GM12878 (cell line): ENCODE results near the gene HOXB2. TPM values are rescaled to one million over a fixed set of nuclear protein-coding genes. Genes with fewer than 3 reads are reported as not detected.
A peak's percentile ranks its signal among the peaks of the same experiment; 100 is the strongest.

Source experiments
- ATAC-seq: fragments of 200-7000 bp; cut with Tn5 transposase; 3 replicates; pipeline ENCODE4 v1.9.1; 2020; ENCODE audit warnings: mild to moderate bottlenecking, moderate library complexity
- BruUV-seq: library from RNA; stranded (reverse); fragments of 400-500 nt; replicated peaks from 2 replicates; lab custom pipeline; 2021; lab: Mats Ljungman, UMichigan
- CTCF ChIA-PET: fragments of 300-600 bp; sonication (Branson Sonifier 250); formaldehyde crosslinking; extraction: SDS; loops from one replicate; lab custom pipeline; 2021; ENCODE audit warnings: inconsistent platforms; lab: Yijun Ruan, JAX
- POLR2A ChIA-PET: fragments of 350-600 bp; formaldehyde crosslinking; extraction: SDS; loops from one replicate; lab custom pipeline; 2021; ENCODE audit warnings: inconsistent platforms; lab: Charles Lee
- RAD21 ChIA-PET: fragments of 300-600 bp; sonication (Branson Sonifier 250); formaldehyde crosslinking; loops from one replicate; lab custom pipeline; 2023; ENCODE audit warnings: antibody characterized with exemption; ENCODE audit not compliant: unreplicated experiment; lab: Charles Lee
- SMC1A ChIA-PET: fragments of 300-600 bp; sonication (Branson Sonifier 250); formaldehyde crosslinking; loops from one replicate; lab custom pipeline; 2023; ENCODE audit not compliant: unreplicated experiment, uncharacterized antibody; lab: Charles Lee
- DNase-seq: peaks from one replicate; pipeline ENCODE4 v3.0.0-alpha.2; 2011; ENCODE audit warnings: low read depth, low spot score
- FAIRE-seq: peaks from 3 replicates; lab custom pipeline; 2011; peaks lifted over from hg19 to GRCh38; lab: Jason Lieb, UNC
- H2AFZ ChIP-seq: 2 replicates; pipeline ENCODE4 v1.6.0; 2011; ENCODE audit warnings: low read depth, low read length, control low read depth; ENCODE audit not compliant: control insufficient read depth
- H3K27ac ChIP-seq: 2 replicates; pipeline ENCODE4 v1.5.1; 2011; ENCODE audit warnings: control low read depth; ENCODE audit not compliant: control insufficient read depth, insufficient read depth
- H3K27me3 ChIP-seq, 2 experiments: replicated peaks in 1 of 2; 2 replicates each; pipeline versions ENCODE4 v1.6.0 to v1.6.1; 2011; ENCODE audit warnings: low read length in 1 of 2; ENCODE audit not compliant: control insufficient read depth in 2 of 2, insufficient read depth in 2 of 2
- H3K36me3 ChIP-seq, 2 experiments: 2 replicates each; pipeline ENCODE4 v1.5.1; 2011; ENCODE audit warnings: low read length in 1 of 2; ENCODE audit not compliant: control insufficient read depth in 2 of 2, insufficient read depth in 2 of 2
- H3K4me1 ChIP-seq: 2 replicates; pipeline ENCODE4 v1.6.1; 2011; ENCODE audit warnings: mild to moderate bottlenecking, low read length, moderate library complexity, mixed read lengths; ENCODE audit not compliant: control insufficient read depth, insufficient read depth
- H3K4me2 ChIP-seq: 2 replicates; pipeline ENCODE4 v1.6.0; 2011; ENCODE audit warnings: control low read depth; ENCODE audit not compliant: control insufficient read depth, insufficient read depth
- H3K4me3 ChIP-seq: fragments of 200-600 bp; sonication (generic); 2 replicates; pipeline ENCODE4 v1.5.1; 2016
- H3K79me2 ChIP-seq: 2 replicates; pipeline ENCODE4 v1.6.0; 2011; ENCODE audit warnings: low read length; ENCODE audit not compliant: control insufficient read depth, insufficient read depth
- H3K9ac ChIP-seq: 2 replicates; pipeline ENCODE4 v1.8.0; 2011; ENCODE audit warnings: low read length, control low read depth, mixed read lengths; ENCODE audit not compliant: control insufficient read depth, insufficient read depth
- H3K9me3 ChIP-seq: replicated peaks from 3 replicates; pipeline ENCODE4 v1.5.1; 2011; ENCODE audit warnings: mild to moderate bottlenecking, low read length; ENCODE audit not compliant: control insufficient read depth, insufficient read depth
- H4K20me1 ChIP-seq: 2 replicates; pipeline ENCODE4 v1.6.0; 2011; ENCODE audit not compliant: control insufficient read depth, insufficient read depth
- EGR1 ChIP-seq, 2 experiments: IDR thresholded peaks; 1 replicate in 1 of 2; 2 replicates in 1 of 2; pipeline ENCODE4 v1.6.1; 2011 to 2012; ENCODE audit warnings: low read depth in 2 of 2, low read length in 2 of 2, borderline replicate concordance in 1 of 2, mild to moderate bottlenecking in 1 of 2, moderate library complexity in 1 of 2
- EZH2 ChIP-seq: IDR thresholded peaks from 2 replicates; pipeline ENCODE4 v1.6.1; 2012; ENCODE audit warnings: low read depth, mild to moderate bottlenecking, control low read depth, inconsistent platforms, low read length, borderline replicate concordance; ENCODE audit not compliant: control insufficient read depth
- NFIC ChIP-seq: IDR thresholded peaks from 2 replicates; pipeline ENCODE4 v1.6.1; 2012; ENCODE audit warnings: low read depth, mild to moderate bottlenecking, inconsistent platforms, low read length, moderate library complexity
- NFXL1 ChIP-seq: fragments of 450-650 bp; IDR thresholded peaks from 2 replicates; pipeline ENCODE4 v1.6.1; 2017; ENCODE audit warnings: antibody characterized with exemption, mild to moderate bottlenecking, borderline replicate concordance
- POLR2AphosphoS5 ChIP-seq: IDR thresholded peaks from 2 replicates; pipeline ENCODE4 v1.6.1; 2011; ENCODE audit warnings: mild to moderate bottlenecking, low read length, inconsistent platforms
- SMAD5 ChIP-seq: IDR thresholded peaks from 2 replicates; pipeline ENCODE4 v1.6.1; 2016; ENCODE audit warnings: antibody characterized with exemption, low read depth
- WGBS: methylation state at CpG from one replicate; pipeline ENCODE4 v1.1.6; 2016; ENCODE audit warnings: low lambda C conversion rate; ENCODE audit not compliant: insufficient replicate concordance, insufficient coverage; ENCODE audit errors: missing lambda C conversion rate; 5-methylcytosine and 5-hydroxymethylcytosine counted together
- in situ Hi-C: fragments of 300-500 bp; cut with MboI; formaldehyde crosslinking; loops from 9 replicates; pipeline ENCODE4 v1.14.3; 2018; ENCODE audit warnings: mixed read lengths
- intact Hi-C: fragments of 100-400 bp; cut with micrococcal nuclease; formaldehyde crosslinking; loops from one replicate; pipeline ENCODE4 v1.14.2; 2022; ENCODE audit not compliant: unreplicated experiment
- polyA plus RNA-seq, 11 experiments: library from polyadenylated mRNA; depleted of rRNA in 4 of 11; unstranded in 6 of 11; stranded (reverse) in 5 of 11; fragments of >200 nt; fragmentation: Nextera tagmentation in 4 of 11; fragmentation: Illumina TruSeq in 1 of 11; extraction: Ambion mirVana in 4 of 11; extraction: Trizol in 1 of 11; gene quantifications; 1 replicate in 1 of 11; 2 replicates in 10 of 11; pipeline versions ENCODE4 v1.2.1 to v1.2.3, GENCODE V29; 2011 to 2016; ENCODE audit warnings: inconsistent platforms in 2 of 11, missing spikeins in 2 of 11, low read depth in 1 of 11
- total RNA-seq, 4 experiments: library from RNA; depleted of rRNA in 3 of 4; stranded (reverse); fragments of >200 nt in 3 of 4; fragmentation: Illumina TruSeq in 1 of 4; extraction: Trizol in 1 of 4; gene quantifications; 2 replicates each; pipeline versions ENCODE4 v1.2.1 to v1.2.3, GENCODE V29; 2013 to 2021

The HOXB2 gene
- total and polyA plus RNA-seq, 10 of the 15 experiments (the other 5 are each of a cell fraction or from before 2014, with no cell fraction given), result 0.16 to 8.8 (median 2.3) TPM

DNA sequence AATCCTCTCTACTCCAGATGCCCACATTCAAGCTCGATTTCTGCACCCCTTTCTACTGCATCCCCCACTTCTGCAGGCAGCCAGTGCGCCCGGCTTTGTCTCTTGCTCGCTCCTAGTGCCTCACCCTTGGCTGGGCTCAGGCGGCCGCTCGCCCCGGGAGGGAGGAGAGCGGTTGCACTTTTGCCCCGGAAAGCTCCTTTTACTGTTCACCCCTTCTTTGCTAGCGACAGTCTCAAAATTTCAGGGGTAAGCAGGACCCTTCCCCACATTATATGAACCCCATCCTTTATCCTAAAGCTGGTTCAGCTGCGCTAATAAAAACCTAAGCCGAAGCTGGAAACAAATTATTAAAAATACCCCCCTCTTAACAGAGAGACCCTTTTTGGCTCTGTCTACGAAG, 47.7 kb upstream of the HOXB2 start (continued):
- TF ChIP-seq POLR2AphosphoS5 (no peak), SMAD5 (no peak), EZH2 (no peak), NFXL1 (no peak)

DNA sequence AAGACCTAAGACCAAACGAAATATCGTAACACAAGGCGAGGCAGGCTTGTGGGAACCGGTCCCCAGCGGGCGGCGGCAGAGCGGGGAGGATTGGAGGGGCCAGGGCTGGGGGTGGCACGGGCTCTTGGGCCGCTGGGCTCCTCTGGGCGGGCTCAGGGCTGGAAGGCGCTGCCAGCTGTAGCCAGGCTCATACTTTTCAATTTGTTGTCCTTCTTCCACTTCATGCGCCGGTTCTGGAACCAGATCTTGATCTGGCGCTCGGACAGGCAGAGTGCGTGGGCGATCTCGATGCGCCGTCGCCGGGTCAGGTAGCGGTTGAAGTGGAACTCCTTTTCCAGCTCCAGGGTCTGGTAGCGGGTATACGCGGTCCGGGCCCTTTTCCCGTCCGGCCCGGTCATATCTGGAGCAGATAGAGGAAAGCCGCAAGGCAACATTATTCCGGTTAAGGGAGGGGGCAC, 47.2 kb upstream of the HOXB2 start:
- no peak for FAIRE-seq
- Histone ChIP-seq H3K79me2 (no peaks in the 10 kb centered on the region), H3K27ac (no peak overlapping the region), H3K4me1 (peaks cover 6% of the 10 kb centered on the region), H3K9me3 (no peaks in the 10 kb centered on the region), H3K36me3 (no peaks in the 10 kb centered on the region), H3K4me3 (no peak overlapping the region), H3K9ac (no peak overlapping the region), H3K4me2 (peak overlapping the region; percentile 98; the same call in 1 of the 2 replicates), H2AFZ (no peak overlapping the region), H4K20me1 (no peaks in the 10 kb centered on the region), H3K27me3 (peaks cover 2 to 16% of the 10 kb centered on the region in 2 experiments)
- no TSS peak for BruUV-seq
- in situ Hi-C loops, result no loop called here
- 41% methylated on average over 29 of the region's 33 CpGs for WGBS
- POLR2A ChIA-PET, result interaction anchor here (1.5 kb wide), 1 partner anchor 240 kb away, joined by 6 read pairs; no protein-coding TSS in a partner anchor
- intact Hi-C loops, result no loop called here
- DNase-seq, result no peak
- CTCF ChIA-PET, result interaction anchor here (1.0 to 4.8 kb wide), 29 partner anchors 18 to 512 kb away, joined by 3 to 113 read pairs (median 7); partner anchors contain the start of gene HOXB7
- RAD21 ChIA-PET, result interaction anchor here (0.9 to 3.8 kb wide), 23 partner anchors 15 to 566 kb away, joined by 3 to 35 read pairs (median 7); no protein-coding TSS in a partner anchor
- SMC1A ChIA-PET, result interaction anchor here (0.7 to 4.3 kb wide), 23 partner anchors 9 to 510 kb away, joined by 3 to 47 read pairs (median 6); partner anchors contain the start of gene HOXB8
- no peak for TF ChIP-seq NFIC
- TF ChIP-seq EGR1 (IDR thresholded peaks at IDR 0.05; ENCODE audit: borderline replicate concordance in 1 of 2, low read depth in 2 of 2, low read length in 2 of 2), result peak in 1 of 2 experiments; percentile 65; a peak in 1 of 3 replicates
- no peak for ATAC-seq
